Measurements from ENCODE around the gene EIF2S1.
"Not testable (repeated sequence)": the region's sequence is repeated elsewhere in the genome, so short reads cannot be mapped to it uniquely, and the experiment has no call there.

Gene EIF2S1

GRCh38 chr14:67387195-67387594 is 27.1 kb downstream of the EIF2S1 start:
- no peak for TF ChIP-seq JUND (IDR thresholded peaks at IDR 0.05; ENCODE audit: low read depth)
- in situ Hi-C loops (cut with HindIII; ENCODE audit: low pct_unique_long_range_greater_than_20kb, low sequenced_read_pairs): no loop called here
- DNase-seq (ENCODE audit: low read depth in 1 of 2, low spot score in 1 of 2): no peak

- no peak for DNase-seq (ENCODE audit: low read depth in 1 of 2, low spot score in 1 of 2)
- in situ Hi-C loops (cut with HindIII; ENCODE audit: low pct_unique_long_range_greater_than_20kb, low sequenced_read_pairs): no loop called here
- TF ChIP-seq JUND (IDR thresholded peaks at IDR 0.05; ENCODE audit: low read depth): no peak
Observed at GRCh38 chr14:67389275-67389674, 29.1 kb downstream of the EIF2S1 start.

- in situ Hi-C loops (cut with HindIII; ENCODE audit: low pct_unique_long_range_greater_than_20kb, low sequenced_read_pairs): no loop called here
- DNase-seq (ENCODE audit: low read depth in 1 of 2, low spot score in 1 of 2): no peak
- no peak for TF ChIP-seq JUND (IDR thresholded peaks at IDR 0.05; ENCODE audit: low read depth)
Observed at GRCh38 chr14:67389811-67390534, 29.8 kb downstream of the EIF2S1 start.

- TF ChIP-seq JUND (IDR thresholded peaks at IDR 0.05; ENCODE audit: low read depth): no peak
- in situ Hi-C loops (cut with HindIII; ENCODE audit: low pct_unique_long_range_greater_than_20kb, low sequenced_read_pairs): no loop called here
- no peak for DNase-seq (ENCODE audit: low read depth in 1 of 2, low spot score in 1 of 2)
Observed at GRCh38 chr14:67391268-67391667, 31.1 kb downstream of the EIF2S1 start.

GRCh38 chr14:67392123-67392522 is 32.0 kb downstream of the EIF2S1 start:
- no peak for TF ChIP-seq JUND (IDR thresholded peaks at IDR 0.05; ENCODE audit: low read depth)
- in situ Hi-C loops (cut with HindIII; ENCODE audit: low pct_unique_long_range_greater_than_20kb, low sequenced_read_pairs): no loop called here
- DNase-seq (ENCODE audit: low read depth in 1 of 2, low spot score in 1 of 2): peak; percentile 68 to 86

- no peak for DNase-seq (ENCODE audit: low read depth in 1 of 2, low spot score in 1 of 2)
- in situ Hi-C loops (cut with HindIII; ENCODE audit: low pct_unique_long_range_greater_than_20kb, low sequenced_read_pairs): no loop called here
- TF ChIP-seq JUND (IDR thresholded peaks at IDR 0.05; ENCODE audit: low read depth): no peak
Observed at GRCh38 chr14:67392800-67393199, 32.7 kb downstream of the EIF2S1 start.

- DNase-seq (ENCODE audit: low read depth in 1 of 2, low spot score in 1 of 2): peak in 1 of 2 experiments; percentile 65
- no peak for TF ChIP-seq JUND (IDR thresholded peaks at IDR 0.05; ENCODE audit: low read depth)
- in situ Hi-C loops (cut with HindIII; ENCODE audit: low pct_unique_long_range_greater_than_20kb, low sequenced_read_pairs): no loop called here
Observed at GRCh38 chr14:67393689-67394088, 33.6 kb downstream of the EIF2S1 start.

- TF ChIP-seq JUND (IDR thresholded peaks at IDR 0.05; ENCODE audit: low read depth): no peak
- DNase-seq (ENCODE audit: low read depth in 1 of 2, low spot score in 1 of 2): no peak
- in situ Hi-C loops (cut with HindIII; ENCODE audit: low pct_unique_long_range_greater_than_20kb, low sequenced_read_pairs): no loop called here
Observed at GRCh38 chr14:67395086-67395875, 35.2 kb downstream of the EIF2S1 start.

- DNase-seq (ENCODE audit: low read depth in 1 of 2, low spot score in 1 of 2): no peak
- TF ChIP-seq JUND (IDR thresholded peaks at IDR 0.05; ENCODE audit: low read depth): no peak
- in situ Hi-C loops (cut with HindIII; ENCODE audit: low pct_unique_long_range_greater_than_20kb, low sequenced_read_pairs): no loop called here
Observed at GRCh38 chr14:67395876-67396189, 35.7 kb downstream of the EIF2S1 start.

- in situ Hi-C loops (cut with HindIII; ENCODE audit: low pct_unique_long_range_greater_than_20kb, low sequenced_read_pairs): no loop called here
- TF ChIP-seq JUND (IDR thresholded peaks at IDR 0.05; ENCODE audit: low read depth): no peak
- no peak for DNase-seq (ENCODE audit: low read depth in 1 of 2, low spot score in 1 of 2)
Observed at GRCh38 chr14:67396381-67396970, 36.3 kb downstream of the EIF2S1 start.

GRCh38 chr14:67397536-67397935 is 37.4 kb downstream of the EIF2S1 start:
- no peak for TF ChIP-seq JUND (IDR thresholded peaks at IDR 0.05; ENCODE audit: low read depth)
- in situ Hi-C loops (cut with HindIII; ENCODE audit: low pct_unique_long_range_greater_than_20kb, low sequenced_read_pairs): no loop called here
- no peak for DNase-seq (ENCODE audit: low read depth in 1 of 2, low spot score in 1 of 2)

- in situ Hi-C loops (cut with HindIII; ENCODE audit: low pct_unique_long_range_greater_than_20kb, low sequenced_read_pairs): no loop called here
- no peak for TF ChIP-seq JUND (IDR thresholded peaks at IDR 0.05; ENCODE audit: low read depth)
- DNase-seq (ENCODE audit: low read depth in 1 of 2, low spot score in 1 of 2): no peak
Observed at GRCh38 chr14:67400434-67400833, 40.3 kb downstream of the EIF2S1 start.

- no peak for TF ChIP-seq JUND (IDR thresholded peaks at IDR 0.05; ENCODE audit: low read depth)
- in situ Hi-C loops (cut with HindIII; ENCODE audit: low pct_unique_long_range_greater_than_20kb, low sequenced_read_pairs): no loop called here
Observed at GRCh38 chr14:67405771-67406170, 45.6 kb downstream of the EIF2S1 start.

GRCh38 chr14:67408122-67408801 is 48.1 kb downstream of the EIF2S1 start:
- DNase-seq (ENCODE audit: low read depth in 1 of 2, low spot score in 1 of 2); in situ Hi-C loops (cut with HindIII; ENCODE audit: low pct_unique_long_range_greater_than_20kb, low sequenced_read_pairs): not testable (repeated sequence)

More at GRCh38 chr14:67405771-67406170, 45.6 kb downstream of the EIF2S1 start:
- no peak for DNase-seq (ENCODE audit: low read depth in 1 of 2, low spot score in 1 of 2)
